ENCODE data around the gene FAM98A. TPM values are rescaled to one million over a fixed set of nuclear protein-coding genes. Genes with fewer than 3 reads are reported as not detected.

The FAM98A gene
- total and polyA plus RNA-seq, 2 of the 4 experiments (the other 2 are of a cell fraction), result 113 to 131 TPM

DNA sequence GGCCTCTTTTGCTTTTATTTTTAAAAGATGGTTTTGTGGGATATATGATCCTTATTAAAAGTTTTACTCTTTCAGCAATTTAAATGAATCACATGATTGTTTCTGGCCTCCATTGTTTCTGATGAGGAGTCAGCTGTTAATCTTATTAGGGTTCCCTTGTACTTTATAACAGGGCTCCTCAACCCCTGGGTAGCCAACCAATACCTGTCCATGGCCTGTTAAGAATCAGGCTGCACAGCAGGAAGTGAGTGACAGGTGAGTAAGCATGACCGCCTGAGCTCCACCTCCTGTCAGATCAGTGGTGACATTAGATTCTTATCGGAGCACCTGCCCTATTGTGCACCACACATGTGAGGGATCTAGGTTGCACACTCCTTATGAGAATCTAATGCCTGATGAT, 45.1 kb upstream of the FAM98A start:
- Histone ChIP-seq H2AK9ac (replicated peaks; ENCODE audit: low read depth, low read length, poor library complexity) (no peak overlapping the region), H2BK15ac (ENCODE audit: low read depth, low read length) (no peak overlapping the region), H3K27me3 (ENCODE audit: control insufficient read depth, insufficient read depth, low read length) (no peaks in the 10 kb centered on the region), H4K91ac (ENCODE audit: insufficient read depth, low read depth, low read length) (no peak overlapping the region), H3K27ac (ENCODE audit: insufficient read depth, low read length) (no peak overlapping the region), H3K23ac (ENCODE audit: low read depth, low read length) (no peak overlapping the region), H3K36me3 (ENCODE audit: control insufficient read depth, insufficient read depth, low read length) (no peaks in the 10 kb centered on the region), H3K56ac (ENCODE audit: extremely low read depth, insufficient read depth, low read length) (no peak overlapping the region), H3K18ac (ENCODE audit: low read depth, low read length) (no peak overlapping the region), H3K4me1 (ENCODE audit: control insufficient read depth, insufficient read depth, low read length) (no peaks in the 10 kb centered on the region), H3K4ac (ENCODE audit: low read depth, low read length) (no peak overlapping the region), H4K5ac (ENCODE audit: low read depth, low read length) (no peak overlapping the region), H3K9me1 (ENCODE audit: insufficient read depth, low read length) (no peaks in the 10 kb centered on the region), H2BK120ac (ENCODE audit: low read depth, low read length) (no peak overlapping the region), H4K20me1 (ENCODE audit: insufficient read depth, low read length) (no peaks in the 10 kb centered on the region), H3K4me3 (ENCODE audit: insufficient read depth, low read depth, low read length) (no peak overlapping the region), H3K4me2 (ENCODE audit: low read depth, low read length) (no peak overlapping the region), H3K9me3 (ENCODE audit: control insufficient read depth, insufficient read depth, low read length) (no peaks in the 10 kb centered on the region), H3K79me1 (ENCODE audit: low read depth in 1 of 2, low read length in 2 of 2) (no peaks in the 10 kb centered on the region), H3K14ac (replicated peaks; ENCODE audit: low read depth, low read length) (no peak overlapping the region), H2BK20ac (ENCODE audit: low read depth, low read length) (no peak overlapping the region), H2AFZ (replicated peaks; ENCODE audit: low read length, poor library complexity) (no peak overlapping the region), H4K8ac (ENCODE audit: low read depth in 2 of 2, low read length in 2 of 2) (no peak overlapping the region), H2AK5ac (ENCODE audit: low read depth, low read length) (no peak overlapping the region), H2BK5ac (ENCODE audit: low read depth, low read length, poor library complexity, severe bottlenecking) (no peak overlapping the region), H3K9ac (ENCODE audit: low read depth, low read length) (no peak overlapping the region)
- in situ Hi-C loops (cut with MboI; ENCODE audit: low sequenced_read_pairs), result no loop called here
- TF ChIP-seq MAZ (IDR thresholded peaks at IDR 0.05; ENCODE audit: borderline replicate concordance, low read depth, low read length), result no peak
- TF ChIP-seq BHLHE40 (IDR thresholded peaks at IDR 0.05; ENCODE audit: low read depth, low read length), result no peak
- no peak for TF ChIP-seq RCOR1 (IDR thresholded peaks at IDR 0.05; ENCODE audit: insufficient replicate concordance, low read length)
- TF ChIP-seq USF2 (IDR thresholded peaks at IDR 0.05; ENCODE audit: low read depth, low read length), result no peak
- TF ChIP-seq RAD21 (IDR thresholded peaks at IDR 0.05; ENCODE audit: low read length), result no peak
- no peak for TF ChIP-seq CHD1 (IDR thresholded peaks at IDR 0.05; ENCODE audit: low read depth, low read length)
- no peak for TF ChIP-seq ELK1 (IDR thresholded peaks at IDR 0.05; ENCODE audit: borderline replicate concordance, low read depth, low read length)
- no peak for TF ChIP-seq SMC3 (IDR thresholded peaks at IDR 0.05; ENCODE audit: low read depth, low read length)
- TF ChIP-seq CEBPB (IDR thresholded peaks at IDR 0.05; ENCODE audit: low read depth, low read length), result no peak
- TF ChIP-seq NFE2L2 (IDR thresholded peaks at IDR 0.05; ENCODE audit: low read depth, low read length), result no peak
- no peak for TF ChIP-seq MAFK (IDR thresholded peaks at IDR 0.05; ENCODE audit: low read depth, low read length)
- no peak for TF ChIP-seq POLR2A (IDR thresholded peaks at IDR 0.05; ENCODE audit: low read depth, low read length)
- TF ChIP-seq FOS (IDR thresholded peaks at IDR 0.05; ENCODE audit: low read depth, low read length), result no peak
- no peak for TF ChIP-seq CTCF (conservative IDR thresholded peaks at IDR 0.05; ENCODE audit: low read depth, low read length)
- no peak for TF ChIP-seq RFX5 (IDR thresholded peaks at IDR 0.05; ENCODE audit: low read depth, low read length)
- no peak for TF ChIP-seq MXI1 (IDR thresholded peaks at IDR 0.05; ENCODE audit: borderline replicate concordance, low read depth, low read length)
- ATAC-seq (ENCODE audit: low read depth), result no peak
- no peak for DNase-seq
- WGBS, 2 experiments (ENCODE audit: extremely low coverage in 2 of 2, insufficient read length in 1 of 2), result no CpG with 5 or more reads among the region's 2 CpGs
- BruUV-seq (replicated peaks), result no TSS peak
- ChIA-PET POLR2A (ENCODE audit: unreplicated experiment) (no interaction called here), CTCF (no interaction called here)
- dilution Hi-C loops (cut with HindIII; ENCODE audit: low sequenced_read_pairs, unreplicated experiment), result no loop called here
- intact Hi-C loops (cut with micrococcal nuclease), result no loop called here

Measured in IMR-90 (cell line).